Fibroblast of gingiva (primary cell): ENCODE measurements around the gene HDAC3.

Experiments used
- DNase-seq: peaks from one replicate; pipeline ENCODE4 v3.0.0-alpha.2; 2011; ENCODE audit warnings: low read depth

Gene HDAC3

GRCh38 chr5:141602606-141603005 lies 34.0 kb downstream of the HDAC3 start:
- DNase-seq: no peak

- DNase-seq: peak; percentile 44
These were observed 38.0 kb downstream of the HDAC3 start for GRCh38 chr5:141598391-141599345.

GRCh38 chr5:141597814-141598213 lies 38.8 kb downstream of the HDAC3 start:
- DNase-seq: no peak

- no peak for DNase-seq
These were observed 39.3 kb downstream of the HDAC3 start for GRCh38 chr5:141597394-141597793.

GRCh38 chr5:141596867-141597266 lies 39.8 kb downstream of the HDAC3 start:
- DNase-seq: no peak

- DNase-seq: no peak
These were observed 46.5 kb downstream of the HDAC3 start for GRCh38 chr5:141590127-141590526.

- no peak for DNase-seq
These were observed 50.4 kb downstream of the HDAC3 start for GRCh38 chr5:141586246-141586645.

- no peak for DNase-seq
These were observed 51.1 kb downstream of the HDAC3 start for GRCh38 chr5:141585594-141585993.

GRCh38 chr5:141574122-141574510 lies 62.5 kb downstream of the HDAC3 start:
- no peak for DNase-seq

- DNase-seq: no peak
These were observed 63.0 kb downstream of the HDAC3 start for GRCh38 chr5:141573489-141574121.
